Left lung (tissue), 10 donors: ENCODE results near the gene TWF2. TPM values are rescaled to one million over a fixed set of nuclear protein-coding genes. Genes with fewer than 3 reads are reported as not detected.

Experiments
- ATAC-seq: fragments of 200-7000 bp; cut with Tn5 transposase; one replicate; pipeline ENCODE4 v1.9.1; 2020; ENCODE audit warnings: moderate library complexity
- DNase-seq, 4 donors: peaks; one replicate each; pipeline ENCODE4 v3.0.0-alpha.2; 2013 to 2020
- H3K27ac ChIP-seq, 2 donors: fragments of 200-600 bp; sonication (generic) in 1 of 2; one replicate each; pipeline versions ENCODE4 v1.5.0 to v1.8.0; 2020 to 2021
- H3K27me3 ChIP-seq, 2 donors: fragments of 200-600 bp; sonication (generic) in 1 of 2; one replicate each; pipeline versions ENCODE4 v1.5.0 to v1.8.0; 2020 to 2021
- H3K36me3 ChIP-seq, 2 donors: fragments of 200-600 bp; sonication (generic) in 1 of 2; one replicate each; pipeline versions ENCODE4 v1.5.0 to v1.8.0; 2020 to 2021
- H3K4me1 ChIP-seq, 2 donors: fragments of 200-600 bp; one replicate each; pipeline ENCODE4 v1.8.0; 2021
- H3K4me3 ChIP-seq, 2 donors: fragments of 200-600 bp; sonication (generic) in 1 of 2; one replicate each; pipeline versions ENCODE4 v1.5.0 to v1.8.0; 2020 to 2021; ENCODE audit warnings: mild to moderate bottlenecking in 1 of 2
- H3K9me3 ChIP-seq, 2 donors: fragments of 200-600 bp; sonication (generic) in 1 of 2; one replicate each; pipeline versions ENCODE4 v1.5.0 to v1.8.0; 2020 to 2021
- intact Hi-C, 2 donors: fragments of 100-400 bp; cut with DNase I; formaldehyde crosslinking; loops; one replicate each; pipeline versions ENCODE4 v1.11.2 to v1.14.2; 2022
- polyA plus RNA-seq, 6 donors: library from polyadenylated mRNA; unstranded; fragments of 120-200 nt; gene quantifications; one replicate each; pipeline ENCODE4 v1.2.1, GENCODE V29; 2013; ENCODE audit not compliant: insufficient read length in 6 of 6
- total RNA-seq, 2 donors: library from RNA; stranded (reverse); fragmentation: NEBNext Ultra II Directional; extraction: Animal tissue kit (Norgen Biotek cat#: 25700); gene quantifications; one replicate each; pipeline ENCODE4 v1.2.1, GENCODE V29; 2021
- TF ChIP-seq, protein P1 (sequence below), 2 donors: fragments of 200-600 bp; sonication (generic) in 1 of 2; IDR thresholded peaks; one replicate each; pipeline versions ENCODE4 v1.5.0 to v1.8.0; 2021; ENCODE audit warnings: antibody characterized with exemption in 2 of 2
- donor health status: DM: no; HTN: yes; CAD: no.
- donor health status: DM: no; HTN: no; CAD: no.

Gene TWF2
- total and polyA plus RNA-seq, 8 donors: 28.9 to 77.5 (median 32.4) TPM

DNA sequence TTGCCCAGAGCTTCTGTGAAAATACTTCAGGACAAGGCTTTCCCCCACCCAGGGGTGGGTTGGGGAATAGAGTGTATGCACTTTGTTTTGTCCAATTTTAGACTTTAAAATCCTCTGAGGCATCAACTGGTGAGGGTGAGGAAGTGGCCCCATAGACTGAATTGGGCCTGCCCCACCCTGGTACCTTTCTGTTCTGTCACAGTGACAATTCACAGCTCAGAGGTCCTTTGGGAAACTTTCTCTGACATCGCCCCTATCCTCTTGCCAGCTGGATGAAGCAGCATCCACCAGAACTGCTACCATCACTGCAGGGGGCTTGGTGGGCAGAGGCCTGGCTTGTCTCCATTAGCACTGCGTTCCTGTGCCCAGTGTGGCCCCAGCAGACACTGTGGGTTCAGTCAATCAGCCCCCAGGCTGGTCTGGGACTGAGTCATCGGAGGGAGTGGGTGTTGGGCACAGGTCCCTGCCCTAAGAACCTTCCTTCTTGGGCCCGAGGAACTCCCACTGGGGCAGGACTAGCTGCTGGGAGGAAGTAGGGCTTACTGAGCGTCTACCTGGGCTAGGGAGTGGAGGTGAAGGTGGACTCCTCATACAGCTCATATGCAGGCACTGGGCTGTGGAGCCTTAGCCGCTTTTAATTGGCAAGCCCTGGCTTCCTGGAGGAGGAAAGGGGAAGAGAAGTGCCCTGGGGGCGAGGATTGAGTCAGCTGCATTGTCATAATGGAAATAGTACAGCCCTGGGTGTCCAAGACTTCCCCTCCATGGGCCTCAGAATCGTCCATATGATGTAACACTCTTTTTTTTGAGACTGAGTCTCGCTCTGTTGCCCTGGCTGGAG, 5.1 kb upstream of the TWF2 start:
- Histone ChIP-seq H3K4me3 (peak overlapping the region in 1 of 2 donors; percentile 66), H3K4me1 (peaks cover 15 to 71% of the 10 kb centered on the region in 2 donors), H3K9me3 (no peaks in the 10 kb centered on the region), H3K36me3 (peaks cover 0 to 14% of the 10 kb centered on the region in 2 donors), H3K27me3 (no peaks in the 10 kb centered on the region), H3K27ac (peak overlapping the region; percentile 86 to 95)
- DNase-seq (peak in 2 of 4 donors; percentile 68 to 84), ATAC-seq (peak; percentile 27)
- intact Hi-C loops: no loop called here
- TF ChIP-seq, protein P1, sequence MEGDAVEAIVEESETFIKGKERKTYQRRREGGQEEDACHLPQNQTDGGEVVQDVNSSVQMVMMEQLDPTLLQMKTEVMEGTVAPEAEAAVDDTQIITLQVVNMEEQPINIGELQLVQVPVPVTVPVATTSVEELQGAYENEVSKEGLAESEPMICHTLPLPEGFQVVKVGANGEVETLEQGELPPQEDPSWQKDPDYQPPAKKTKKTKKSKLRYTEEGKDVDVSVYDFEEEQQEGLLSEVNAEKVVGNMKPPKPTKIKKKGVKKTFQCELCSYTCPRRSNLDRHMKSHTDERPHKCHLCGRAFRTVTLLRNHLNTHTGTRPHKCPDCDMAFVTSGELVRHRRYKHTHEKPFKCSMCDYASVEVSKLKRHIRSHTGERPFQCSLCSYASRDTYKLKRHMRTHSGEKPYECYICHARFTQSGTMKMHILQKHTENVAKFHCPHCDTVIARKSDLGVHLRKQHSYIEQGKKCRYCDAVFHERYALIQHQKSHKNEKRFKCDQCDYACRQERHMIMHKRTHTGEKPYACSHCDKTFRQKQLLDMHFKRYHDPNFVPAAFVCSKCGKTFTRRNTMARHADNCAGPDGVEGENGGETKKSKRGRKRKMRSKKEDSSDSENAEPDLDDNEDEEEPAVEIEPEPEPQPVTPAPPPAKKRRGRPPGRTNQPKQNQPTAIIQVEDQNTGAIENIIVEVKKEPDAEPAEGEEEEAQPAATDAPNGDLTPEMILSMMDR (IDR thresholded peaks at IDR 0.05): no peak

DNA sequence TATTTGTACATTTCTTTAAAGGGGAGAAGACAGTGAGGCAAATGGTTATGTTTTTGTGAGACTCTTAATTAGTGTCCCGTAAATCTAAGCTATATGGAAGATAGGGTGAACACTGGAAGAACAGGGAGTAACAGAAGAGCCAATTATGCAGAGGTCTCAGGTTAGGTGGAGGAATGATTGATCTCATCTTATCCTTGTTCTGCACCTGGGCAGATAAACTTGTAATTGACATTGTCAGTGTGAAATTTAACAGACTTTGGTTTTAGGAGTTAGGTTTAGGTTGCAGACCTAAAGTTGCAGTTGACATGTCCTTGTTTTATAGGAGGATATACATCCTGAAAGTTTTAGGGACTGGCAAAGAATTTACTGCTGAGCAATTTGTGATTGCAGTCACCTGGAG, 3.1 kb upstream of the TWF2 start:
- DNase-seq (no peak), ATAC-seq (no peak)
- peaks cover 28 to 67% of the 10 kb centered on the region in 2 donors for H3K4me1 ChIP-seq
- H3K27ac ChIP-seq: no peak overlapping the region
- H3K9me3 ChIP-seq: no peaks in the 10 kb centered on the region
- H3K27me3 ChIP-seq: no peaks in the 10 kb centered on the region
- intact Hi-C loops: no loop called here
- no peak overlapping the region for H3K4me3 ChIP-seq
- H3K36me3 ChIP-seq: no peaks in the 10 kb centered on the region
- TF ChIP-seq, protein P1 (IDR thresholded peaks at IDR 0.05): no peak

DNA sequence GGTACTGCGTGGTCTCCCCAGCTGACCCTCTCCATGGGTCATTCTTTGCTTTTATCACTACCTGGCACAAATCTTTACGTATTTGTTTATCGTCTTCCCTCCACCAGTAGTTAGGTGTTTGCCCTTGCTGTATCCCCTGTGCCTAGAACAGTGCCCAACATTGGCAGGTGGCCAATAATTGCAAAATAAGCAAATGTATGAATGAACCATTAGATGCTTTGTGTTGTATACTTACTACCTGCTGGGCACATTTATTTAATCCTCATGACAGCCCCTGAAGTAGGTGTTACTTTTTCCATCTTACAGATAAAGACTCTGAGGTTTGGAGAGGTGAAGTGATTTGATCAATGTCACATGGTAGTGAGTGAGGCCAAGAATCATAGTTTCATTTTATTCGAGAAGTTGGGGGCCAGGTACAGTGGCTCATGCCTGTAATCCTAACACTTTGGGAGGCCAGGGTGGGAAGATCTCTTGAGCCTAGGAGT, 2.0 kb upstream of the TWF2 start:
- Histone ChIP-seq H3K36me3 (no peaks in the 10 kb centered on the region), H3K4me1 (peaks cover 33 to 68% of the 10 kb centered on the region in 2 donors), H3K9me3 (no peaks in the 10 kb centered on the region), H3K4me3 (no peak overlapping the region), H3K27ac (peak overlapping the region in 1 of 2 donors; percentile 87), H3K27me3 (no peaks in the 10 kb centered on the region)
- DNase-seq: no peak
- intact Hi-C loops: no loop called here
- TF ChIP-seq, protein P1 (IDR thresholded peaks at IDR 0.05): no peak
- no peak for ATAC-seq

- intact Hi-C loops: no loop called here
- peak in 1 of 4 donors; percentile 73 for DNase-seq
- Histone ChIP-seq H3K36me3 (peaks cover 0 to under 1% of the 10 kb centered on the region in 2 donors), H3K27me3 (no peaks in the 10 kb centered on the region), H3K27ac (peak overlapping the region; percentile 87 to 90), H3K4me1 (peaks cover 33 to 74% of the 10 kb centered on the region in 2 donors), H3K9me3 (no peaks in the 10 kb centered on the region), H3K4me3 (peak overlapping the region; percentile 92 to 94)
- ATAC-seq: peak; percentile 4
- TF ChIP-seq, protein P1 (IDR thresholded peaks at IDR 0.05): no peak
Observed at GRCh38 chr3:52240059-52240885, 1.3 kb upstream of the TWF2 start.
